Measurements from ENCODE around the gene KATNB1.
A peak's percentile ranks its signal among the peaks of the same experiment; 100 is the strongest.

KATNB1 gene

GRCh38 chr16:57799600-57800199 is 64.1 kb downstream of the KATNB1 start:
- no peak for DNase-seq (ENCODE audit: low read depth)
- no peak for TF ChIP-seq CTCF (conservative IDR thresholded peaks at IDR 0.05; ENCODE audit: low read depth, low read length)
- H3K4me3 ChIP-seq (ENCODE audit: low read depth, low read length) = peak overlapping the region; percentile 14

- DNase-seq (ENCODE audit: low read depth) = no peak
- peak overlapping the region; percentile 81 for H3K4me3 ChIP-seq (ENCODE audit: low read depth, low read length)
- no peak for TF ChIP-seq CTCF (conservative IDR thresholded peaks at IDR 0.05; ENCODE audit: low read depth, low read length)
Observed at GRCh38 chr16:57800200-57801097, 64.9 kb downstream of the KATNB1 start.

- peak overlapping the region; percentile 81 for H3K4me3 ChIP-seq (ENCODE audit: low read depth, low read length)
- DNase-seq (ENCODE audit: low read depth) = peak; percentile 78
- TF ChIP-seq CTCF (conservative IDR thresholded peaks at IDR 0.05; ENCODE audit: low read depth, low read length) = peak; percentile 9
Observed at GRCh38 chr16:57801098-57801808, 65.7 kb downstream of the KATNB1 start.

- peak overlapping the region; percentile 81 for H3K4me3 ChIP-seq (ENCODE audit: low read depth, low read length)
- no peak for TF ChIP-seq CTCF (conservative IDR thresholded peaks at IDR 0.05; ENCODE audit: low read depth, low read length)
- peak; percentile 47 for DNase-seq (ENCODE audit: low read depth)
Observed at GRCh38 chr16:57801809-57802340, 66.3 kb downstream of the KATNB1 start.

- H3K4me3 ChIP-seq (ENCODE audit: low read depth, low read length) = peak within 1 kb of the TSS; percentile 81
- TF ChIP-seq CTCF (conservative IDR thresholded peaks at IDR 0.05; ENCODE audit: low read depth, low read length) = no peak
- peak; percentile 85 for DNase-seq (ENCODE audit: low read depth)
Observed at GRCh38 chr16:57802341-57803133, 67.0 kb downstream of the KATNB1 start, which contains the start of gene KIFC3. TSS of gene KIFC3 (minus strand) at chr16:57802491. CDS start at chr16:57798243, 4,248 bp downstream.

Measured in choroid plexus epithelial cell (primary cell).